CD4-positive, alpha-beta T cell (primary cell): ENCODE data around the gene TAS2R4. TPM values are rescaled to one million over a fixed set of nuclear protein-coding genes. Genes with fewer than 3 reads are reported as not detected.
A peak's percentile ranks its signal among the peaks of the same experiment; 100 is the strongest.

ENCODE experiments used
- ATAC-seq: fragments of 200-7000 bp; cut with Tn5 transposase; one replicate; pipeline ENCODE4 v1.10.0; 2022; ENCODE audit warnings: mild to moderate bottlenecking; ENCODE audit not compliant: poor library complexity
- CTCF ChIA-PET: fragments of 350-600 bp; sonication (Branson Sonifier 250); formaldehyde crosslinking; loops from one replicate; lab custom pipeline; 2021; ENCODE audit warnings: antibody characterized with exemption, inconsistent platforms; lab: Charles Lee
- POLR2A ChIA-PET: fragments of 350-600 bp; sonication (Branson Sonifier 250); formaldehyde crosslinking; loops from one replicate; lab custom pipeline; 2021; ENCODE audit warnings: antibody characterized with exemption, inconsistent platforms; lab: Charles Lee
- DNase-seq, 14 experiments: peaks; one replicate each; pipeline ENCODE4 v3.0.0-alpha.2; 2013 to 2020; ENCODE audit warnings: mixed read lengths in 2 of 14
- H3K27ac ChIP-seq, 2 donors: one replicate each; pipeline versions ENCODE4 v1.5.1 to v1.7.0; 2013; ENCODE audit warnings: low read length in 2 of 2, low read depth in 1 of 2, mild to moderate bottlenecking in 1 of 2
- H3K27me3 ChIP-seq, 2 experiments: 1 replicate in 1 of 2; 2 replicates in 1 of 2; pipeline versions ENCODE4 v1.6.1 to v1.7.0; 2013; ENCODE audit warnings: low read length in 2 of 2, control low read depth in 1 of 2, mild to moderate bottlenecking in 1 of 2, moderate library complexity in 1 of 2; ENCODE audit not compliant: insufficient read depth in 2 of 2, control insufficient read depth in 1 of 2
- H3K36me3 ChIP-seq: one replicate; pipeline ENCODE4 v1.6.1; 2013; ENCODE audit warnings: low read length, control low read depth; ENCODE audit not compliant: insufficient read depth
- H3K4me1 ChIP-seq: one replicate; pipeline ENCODE4 v1.6.1; 2013; ENCODE audit warnings: low read length, control low read depth; ENCODE audit not compliant: insufficient read depth
- H3K4me3 ChIP-seq: one replicate; pipeline ENCODE4 v1.5.1; 2013; ENCODE audit warnings: mild to moderate bottlenecking, low read length, moderate library complexity
- H3K9me3 ChIP-seq, 2 experiments: 1 replicate in 1 of 2; 2 replicates in 1 of 2; pipeline versions ENCODE4 v1.6.1 to v1.7.0; 2013; ENCODE audit warnings: low read length in 2 of 2, mild to moderate bottlenecking in 2 of 2, control low read depth in 1 of 2, moderate library complexity in 1 of 2; ENCODE audit not compliant: control insufficient read depth in 1 of 2, insufficient read depth in 1 of 2
- H3K27ac Mint-ChIP-seq: one replicate; pipeline ENCODE4 v1.8.0; 2020; ENCODE audit warnings: mixed read lengths
- H3K27me3 Mint-ChIP-seq: one replicate; pipeline ENCODE4 v1.8.0; 2021; ENCODE audit warnings: mixed read lengths
- H3K36me3 Mint-ChIP-seq: one replicate; pipeline ENCODE4 v1.8.0; 2021; ENCODE audit warnings: low read depth, mixed read lengths
- H3K4me1 Mint-ChIP-seq: one replicate; pipeline ENCODE4 v1.8.0; 2021; ENCODE audit warnings: low read depth, mixed read lengths
- H3K4me3 Mint-ChIP-seq: one replicate; pipeline ENCODE4 v1.8.0; 2020; ENCODE audit warnings: mild to moderate bottlenecking, mixed read lengths
- H3K9me3 Mint-ChIP-seq: one replicate; pipeline ENCODE4 v1.8.0; 2020; ENCODE audit warnings: mixed read lengths
- intact Hi-C, 2 experiments: fragments of 100-400 bp; cut with DNase I in 1 of 2; cut with micrococcal nuclease in 1 of 2; formaldehyde crosslinking; loops; one replicate each; pipeline versions ENCODE4 v1.15.1 to v1.9.0; 2023 to 2025; cut with DNase I, micrococcal nuclease
- total RNA-seq, 174 experiments: library from RNA in 2 of 174; stranded (reverse) in 2 of 174; gene quantifications; one replicate each; pipeline ENCODE4 v1.2.3 and lab custom pipeline; 2021 to 2026
- TF ChIP-seq, protein P1 (sequence below): fragments of 200-600 bp; IDR thresholded peaks from one replicate; pipeline ENCODE4 v1.8.0; 2022; ENCODE audit warnings: antibody characterized with exemption, mild to moderate bottlenecking

TAS2R4 gene
- total RNA-seq, 2 experiments from 2014 or later = 0.16 to 0.17 TPM

DNA sequence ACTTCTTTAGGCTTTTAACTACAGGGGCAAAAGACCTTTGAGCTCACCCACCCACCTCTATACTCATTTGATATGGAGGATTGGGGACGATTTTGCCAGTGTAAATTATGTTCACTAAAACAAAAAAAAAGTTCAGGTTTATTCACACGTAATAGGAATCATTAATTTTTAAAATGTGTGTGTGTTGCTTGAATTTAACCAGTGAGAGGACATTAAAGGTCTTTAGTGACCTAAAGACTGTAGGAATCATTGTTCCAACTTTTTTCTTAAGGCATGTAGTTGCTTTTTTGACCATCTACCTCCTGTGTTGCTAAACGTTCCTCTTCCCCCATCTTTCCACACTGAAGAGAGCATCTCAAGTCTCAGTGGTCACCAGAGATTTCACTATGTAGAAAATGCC is 37.2 kb upstream of the TAS2R4 start:
- Histone ChIP-seq H3K4me3 (no peak overlapping the region), H3K27me3 (no peaks in the 10 kb centered on the region), H3K9me3 (no peaks in the 10 kb centered on the region), H3K27ac (peak overlapping the region in 1 of 2 donors; percentile 86), H3K4me1 (peaks cover 25% of the 10 kb centered on the region), H3K36me3 (peaks cover 48% of the 10 kb centered on the region)
- TF ChIP-seq, protein P1, sequence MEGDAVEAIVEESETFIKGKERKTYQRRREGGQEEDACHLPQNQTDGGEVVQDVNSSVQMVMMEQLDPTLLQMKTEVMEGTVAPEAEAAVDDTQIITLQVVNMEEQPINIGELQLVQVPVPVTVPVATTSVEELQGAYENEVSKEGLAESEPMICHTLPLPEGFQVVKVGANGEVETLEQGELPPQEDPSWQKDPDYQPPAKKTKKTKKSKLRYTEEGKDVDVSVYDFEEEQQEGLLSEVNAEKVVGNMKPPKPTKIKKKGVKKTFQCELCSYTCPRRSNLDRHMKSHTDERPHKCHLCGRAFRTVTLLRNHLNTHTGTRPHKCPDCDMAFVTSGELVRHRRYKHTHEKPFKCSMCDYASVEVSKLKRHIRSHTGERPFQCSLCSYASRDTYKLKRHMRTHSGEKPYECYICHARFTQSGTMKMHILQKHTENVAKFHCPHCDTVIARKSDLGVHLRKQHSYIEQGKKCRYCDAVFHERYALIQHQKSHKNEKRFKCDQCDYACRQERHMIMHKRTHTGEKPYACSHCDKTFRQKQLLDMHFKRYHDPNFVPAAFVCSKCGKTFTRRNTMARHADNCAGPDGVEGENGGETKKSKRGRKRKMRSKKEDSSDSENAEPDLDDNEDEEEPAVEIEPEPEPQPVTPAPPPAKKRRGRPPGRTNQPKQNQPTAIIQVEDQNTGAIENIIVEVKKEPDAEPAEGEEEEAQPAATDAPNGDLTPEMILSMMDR = no peak
- H3K27ac Mint-ChIP-seq = peak overlapping the region; percentile 93
- DNase-seq (no peak), ATAC-seq (no peak)
- ChIA-PET CTCF (interaction anchor here (1.7 to 2.3 kb wide), 3 partner anchors 37 to 724 kb away, joined by 6 to 38 read pairs (median 9); partner anchors contain the start of genes DENND11 and MRPS33), POLR2A (interaction anchor here (1.7 to 3.2 kb wide), 5 partner anchors 13 to 188 kb away, joined by 8 to 103 read pairs (median 11); partner anchors contain the start of genes AGK and DENND11)
- intact Hi-C loops = loop anchor here (2.0 to 10.0 kb wide), 4 partner anchors 38 to 1044 kb away; partner anchors contain the start of genes MRPS33 (in 2 of the 2), AGK (in 1 of the 2) and NDUFB2 (in 1 of the 2)
- H3K27me3 Mint-ChIP-seq = no peaks in the 10 kb centered on the region
- H3K9me3 Mint-ChIP-seq = no peaks in the 10 kb centered on the region
- H3K36me3 Mint-ChIP-seq = peaks cover 60% of the 10 kb centered on the region
- peaks cover 59% of the 10 kb centered on the region for H3K4me1 Mint-ChIP-seq
- peak overlapping the region; percentile 97 for H3K4me3 Mint-ChIP-seq

DNA sequence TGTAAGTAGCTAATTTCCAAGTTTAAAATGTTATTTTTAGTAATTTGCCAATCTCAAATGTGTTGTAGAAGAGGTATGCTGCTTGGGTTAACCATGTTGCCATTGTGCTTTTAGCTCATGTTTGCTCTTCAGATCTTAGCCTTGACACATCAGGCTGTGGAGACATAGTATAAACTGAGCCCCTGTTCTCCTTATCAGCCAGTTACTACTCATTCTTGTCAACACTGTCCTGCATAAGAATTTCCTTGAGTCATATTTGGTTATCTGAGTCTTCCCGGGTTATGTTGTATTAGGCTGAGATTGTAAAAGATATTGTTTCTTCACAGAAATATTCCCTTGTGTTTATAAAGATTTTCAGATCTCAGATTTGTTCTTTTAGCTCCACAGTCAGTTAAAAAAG is 34.2 kb upstream of the TAS2R4 start:
- Mint-ChIP-seq H3K36me3 (peaks cover 86% of the 10 kb centered on the region), H3K4me3 (peak overlapping the region; percentile 35), H3K4me1 (peaks cover 63% of the 10 kb centered on the region), H3K27ac (no peak overlapping the region), H3K9me3 (no peaks in the 10 kb centered on the region), H3K27me3 (no peaks in the 10 kb centered on the region)
- Histone ChIP-seq H3K4me1 (peaks cover 21% of the 10 kb centered on the region), H3K27ac (no peak overlapping the region), H3K9me3 (no peaks in the 10 kb centered on the region), H3K27me3 (no peaks in the 10 kb centered on the region), H3K4me3 (no peak overlapping the region), H3K36me3 (peaks cover 75% of the 10 kb centered on the region)
- POLR2A ChIA-PET = interaction anchor here (2.0 kb wide), 1 partner anchor 40 kb away, joined by 6 read pairs; the partner anchor contains the start of gene DENND11
- intact Hi-C loops = no loop called here
- TF ChIP-seq, protein P1 = no peak
- ATAC-seq = no peak
- CTCF ChIA-PET = no interaction called here
- DNase-seq = no peak

DNA sequence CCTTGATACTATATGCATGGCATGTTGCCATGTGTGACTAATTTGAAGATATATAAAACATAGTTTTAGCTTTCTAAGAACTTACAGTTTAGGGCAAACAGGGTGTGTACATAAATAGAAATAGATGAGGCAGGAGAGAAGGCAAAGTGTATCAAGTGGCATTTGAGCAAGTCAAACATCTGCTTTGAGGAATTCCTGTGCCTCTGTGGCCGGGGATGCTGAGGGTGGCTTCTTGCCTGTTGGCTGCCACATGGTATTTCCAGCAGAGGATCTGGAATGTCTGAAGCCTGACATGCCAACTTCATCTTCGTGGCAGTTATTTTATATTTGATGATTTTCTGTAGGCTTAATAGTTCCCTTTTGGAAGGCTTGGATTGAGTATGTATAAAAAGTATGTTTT is 32.3 kb upstream of the TAS2R4 start:
- TF ChIP-seq, protein P1 = no peak
- Histone ChIP-seq H3K27me3 (no peaks in the 10 kb centered on the region), H3K4me1 (peaks cover 12% of the 10 kb centered on the region), H3K36me3 (peaks cover 91% of the 10 kb centered on the region), H3K4me3 (no peak overlapping the region), H3K27ac (no peak overlapping the region), H3K9me3 (no peaks in the 10 kb centered on the region)
- intact Hi-C loops = no loop called here
- POLR2A ChIA-PET = interaction anchor here (1.0 kb wide), 1 partner anchor 42 kb away, joined by 3 read pairs; the partner anchor contains the start of gene DENND11
- H3K36me3 Mint-ChIP-seq = peaks cover 90% of the 10 kb centered on the region
- CTCF ChIA-PET = no interaction called here
- DNase-seq = no peak
- H3K27me3 Mint-ChIP-seq = no peaks in the 10 kb centered on the region
- H3K27ac Mint-ChIP-seq = no peak overlapping the region
- no peaks in the 10 kb centered on the region for H3K9me3 Mint-ChIP-seq
- ATAC-seq = no peak
- no peak overlapping the region for H3K4me3 Mint-ChIP-seq
- peaks cover 47% of the 10 kb centered on the region for H3K4me1 Mint-ChIP-seq
